ENCODE measurements around the gene TCP11X2. TPM values are rescaled to one million over a fixed set of nuclear protein-coding genes. Genes with fewer than 3 reads are reported as not detected.
"Not testable (repeated sequence)": the region's sequence is repeated elsewhere in the genome, so short reads cannot be mapped to it uniquely, and the experiment has no call there.

Gene TCP11X2
- polyA plus RNA-seq, 3 donors = not detected

GRCh38 chrX:102498732-102499131 lies 27.1 kb upstream of the TCP11X2 start:
- no peak overlapping the region for H2AFZ ChIP-seq (ENCODE audit: insufficient read depth, low read depth, low read length, poor library complexity, severe bottlenecking)
- no peak for DNase-seq
- H3K4me1 Mint-ChIP-seq = no peaks in the 10 kb centered on the region
- H3K4me1 ChIP-seq (ENCODE audit: control insufficient read depth in 1 of 2, insufficient read depth in 2 of 2, low read length in 2 of 2) = no peaks in the 10 kb centered on the region
- H3K4me3 ChIP-seq (replicated peaks in 1 of 3; ENCODE audit: low read depth in 2 of 3, low read length in 3 of 3) = no peak overlapping the region
- no peaks in the 10 kb centered on the region for H3K27me3 ChIP-seq (ENCODE audit: control insufficient read depth in 2 of 2, insufficient read depth in 2 of 2, low read length in 2 of 2)
- peaks cover 0 to 15% (median 4%) of the 10 kb centered on the region in 7 donors for H3K9me3 Mint-ChIP-seq
- peaks cover 0 to 8% of the 10 kb centered on the region in 2 donors for H3K9me3 ChIP-seq (replicated peaks in 1 of 2; ENCODE audit: control insufficient read depth in 1 of 2, insufficient read depth in 1 of 2, low read length in 2 of 2)
- H3K9ac ChIP-seq (ENCODE audit: insufficient read depth, low read length, poor library complexity, severe bottlenecking) = no peak overlapping the region
- peaks cover 0 to 3% (median 0%) of the 10 kb centered on the region in 3 donors for H3K27me3 Mint-ChIP-seq (ENCODE audit: low read depth in 3 of 3)
- 100% methylated on average over 1 of the region's 2 CpGs for WGBS (ENCODE audit: insufficient coverage)
- TF ChIP-seq CTCF (IDR thresholded peaks at IDR 0.05) = no peak
- no peak overlapping the region for H3K4me2 ChIP-seq (replicated peaks; ENCODE audit: extremely low read depth, low read length, poor library complexity, severe bottlenecking)
- H3K36me3 ChIP-seq (replicated peaks in 1 of 2; ENCODE audit: control insufficient read depth in 1 of 2, insufficient read depth in 2 of 2, low read length in 2 of 2) = no peaks in the 10 kb centered on the region
- no peak overlapping the region for H3K27ac Mint-ChIP-seq
- intact Hi-C loops (cut with micrococcal nuclease) = no loop called here
- no peaks in the 10 kb centered on the region for H4K20me1 ChIP-seq (ENCODE audit: insufficient read depth, low read length)
- H3K27ac ChIP-seq (ENCODE audit: low read depth in 1 of 2, low read length in 2 of 2) = no peak overlapping the region
- H3K79me2 ChIP-seq (ENCODE audit: insufficient read depth, low read length) = no peaks in the 10 kb centered on the region
- no peak overlapping the region for H3K4me3 Mint-ChIP-seq
- H3K36me3 Mint-ChIP-seq = no peaks in the 10 kb centered on the region

GRCh38 chrX:102491766-102492165 lies 20.2 kb upstream of the TCP11X2 start:
- no peak overlapping the region for H3K9ac ChIP-seq (ENCODE audit: insufficient read depth, low read length, poor library complexity, severe bottlenecking)
- no peaks in the 10 kb centered on the region for H3K27me3 ChIP-seq (ENCODE audit: control insufficient read depth in 2 of 2, insufficient read depth in 2 of 2, low read length in 2 of 2)
- no peaks in the 10 kb centered on the region for H3K4me1 Mint-ChIP-seq
- no peaks in the 10 kb centered on the region for H3K36me3 Mint-ChIP-seq
- H3K4me3 ChIP-seq (replicated peaks in 1 of 3; ENCODE audit: low read depth in 2 of 3, low read length in 3 of 3) = no peak overlapping the region
- H4K20me1 ChIP-seq (ENCODE audit: insufficient read depth, low read length) = no peaks in the 10 kb centered on the region
- H3K9me3 ChIP-seq (replicated peaks in 1 of 2; ENCODE audit: control insufficient read depth in 1 of 2, insufficient read depth in 1 of 2, low read length in 2 of 2) = no peaks in the 10 kb centered on the region
- H2AFZ ChIP-seq (ENCODE audit: insufficient read depth, low read depth, low read length, poor library complexity, severe bottlenecking) = no peak overlapping the region
- no peaks in the 10 kb centered on the region for H3K36me3 ChIP-seq (replicated peaks in 1 of 2; ENCODE audit: control insufficient read depth in 1 of 2, insufficient read depth in 2 of 2, low read length in 2 of 2)
- no peaks in the 10 kb centered on the region for H3K79me2 ChIP-seq (ENCODE audit: insufficient read depth, low read length)
- peaks cover 0 to 3% (median 0%) of the 10 kb centered on the region in 7 donors for H3K9me3 Mint-ChIP-seq
- H3K4me1 ChIP-seq (ENCODE audit: control insufficient read depth in 1 of 2, insufficient read depth in 2 of 2, low read length in 2 of 2) = no peaks in the 10 kb centered on the region
- no peak overlapping the region for H3K27ac Mint-ChIP-seq
- no peak overlapping the region for H3K27ac ChIP-seq (ENCODE audit: low read depth in 1 of 2, low read length in 2 of 2)
- DNase-seq = no peak
- peaks cover 0 to 1% (median 1%) of the 10 kb centered on the region in 3 donors for H3K27me3 Mint-ChIP-seq (ENCODE audit: low read depth in 3 of 3)
- H3K4me3 Mint-ChIP-seq = no peak overlapping the region
- intact Hi-C loops (cut with micrococcal nuclease) = no loop called here
- no peak overlapping the region for H3K4me2 ChIP-seq (replicated peaks; ENCODE audit: extremely low read depth, low read length, poor library complexity, severe bottlenecking)
- TF ChIP-seq CTCF (IDR thresholded peaks at IDR 0.05) = no peak

- intact Hi-C loops (cut with micrococcal nuclease); H3K9me3 ChIP-seq (replicated peaks in 1 of 2; ENCODE audit: control insufficient read depth in 1 of 2, insufficient read depth in 1 of 2, low read length in 2 of 2); H3K4me1 Mint-ChIP-seq; H3K4me3 ChIP-seq (replicated peaks in 1 of 3; ENCODE audit: low read depth in 2 of 3, low read length in 3 of 3); H3K4me3 Mint-ChIP-seq; H3K4me2 ChIP-seq (replicated peaks; ENCODE audit: extremely low read depth, low read length, poor library complexity, severe bottlenecking); H3K27ac ChIP-seq (ENCODE audit: low read depth in 1 of 2, low read length in 2 of 2); H3K27me3 ChIP-seq (ENCODE audit: control insufficient read depth in 2 of 2, insufficient read depth in 2 of 2, low read length in 2 of 2); H3K27me3 Mint-ChIP-seq (ENCODE audit: low read depth in 3 of 3); H4K20me1 ChIP-seq (ENCODE audit: insufficient read depth, low read length); H3K9ac ChIP-seq (ENCODE audit: insufficient read depth, low read length, poor library complexity, severe bottlenecking); H3K79me2 ChIP-seq (ENCODE audit: insufficient read depth, low read length); H2AFZ ChIP-seq (ENCODE audit: insufficient read depth, low read depth, low read length, poor library complexity, severe bottlenecking); H3K36me3 Mint-ChIP-seq; H3K27ac Mint-ChIP-seq; H3K4me1 ChIP-seq (ENCODE audit: control insufficient read depth in 1 of 2, insufficient read depth in 2 of 2, low read length in 2 of 2); H3K9me3 Mint-ChIP-seq; H3K36me3 ChIP-seq (replicated peaks in 1 of 2; ENCODE audit: control insufficient read depth in 1 of 2, insufficient read depth in 2 of 2, low read length in 2 of 2); DNase-seq: not testable (repeated sequence)
- no CpG with 5 or more reads among the region's 5 CpGs for WGBS (ENCODE audit: insufficient coverage)
Measured at GRCh38 chrX:102478765-102479164, 7.2 kb upstream of the TCP11X2 start.

GRCh38 chrX:102470215-102470614 lies 1.4 kb downstream of the TCP11X2 start:
- H3K4me1 ChIP-seq (ENCODE audit: control insufficient read depth in 1 of 2, insufficient read depth in 2 of 2, low read length in 2 of 2); H4K20me1 ChIP-seq (ENCODE audit: insufficient read depth, low read length); H3K4me1 Mint-ChIP-seq; H3K4me2 ChIP-seq (replicated peaks; ENCODE audit: extremely low read depth, low read length, poor library complexity, severe bottlenecking); H3K9me3 ChIP-seq (replicated peaks in 1 of 2; ENCODE audit: control insufficient read depth in 1 of 2, insufficient read depth in 1 of 2, low read length in 2 of 2); H3K27ac ChIP-seq (ENCODE audit: low read depth in 1 of 2, low read length in 2 of 2); H3K4me3 Mint-ChIP-seq; H3K27ac Mint-ChIP-seq; H3K9me3 Mint-ChIP-seq; H3K9ac ChIP-seq (ENCODE audit: insufficient read depth, low read length, poor library complexity, severe bottlenecking); H3K79me2 ChIP-seq (ENCODE audit: insufficient read depth, low read length); H3K27me3 ChIP-seq (ENCODE audit: control insufficient read depth in 2 of 2, insufficient read depth in 2 of 2, low read length in 2 of 2); H3K4me3 ChIP-seq (replicated peaks in 1 of 3; ENCODE audit: low read depth in 2 of 3, low read length in 3 of 3); intact Hi-C loops (cut with micrococcal nuclease); DNase-seq; H3K27me3 Mint-ChIP-seq (ENCODE audit: low read depth in 3 of 3); H3K36me3 Mint-ChIP-seq; H2AFZ ChIP-seq (ENCODE audit: insufficient read depth, low read depth, low read length, poor library complexity, severe bottlenecking); H3K36me3 ChIP-seq (replicated peaks in 1 of 2; ENCODE audit: control insufficient read depth in 1 of 2, insufficient read depth in 2 of 2, low read length in 2 of 2): not testable (repeated sequence)
- no CpG with 5 or more reads among the region's 3 CpGs for WGBS (ENCODE audit: insufficient coverage)

Data from CD14-positive monocyte (primary cell).